ENCODE measurements around the gene C1orf185. TPM values are rescaled to one million over a fixed set of nuclear protein-coding genes. Genes with fewer than 3 reads are reported as not detected.
"Not testable (repeated sequence)": the region's sequence is repeated elsewhere in the genome, so short reads cannot be mapped to it uniquely, and the experiment has no call there.

The C1orf185 gene
- total RNA-seq, 1 donor from 2014 or later, result not detected

DNA sequence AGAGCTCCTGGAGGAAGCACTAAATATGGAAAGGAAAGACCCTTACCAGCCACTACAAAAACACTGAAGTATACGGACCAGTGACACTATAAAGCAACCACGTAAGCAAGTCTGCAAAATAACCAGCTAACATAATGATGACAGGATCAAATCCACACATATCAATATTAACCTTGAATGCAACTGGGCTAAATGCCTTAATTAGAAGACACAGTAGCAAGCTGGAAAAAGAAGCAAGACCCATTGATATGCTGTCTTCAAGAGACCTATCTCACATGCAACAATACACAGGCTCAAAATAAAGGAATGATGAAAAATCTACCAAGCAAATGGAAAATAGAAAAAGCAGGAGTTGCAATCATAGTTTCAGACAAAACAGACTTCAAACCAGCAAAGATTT, 31.0 kb downstream of the C1orf185 start:
- no peak for DNase-seq (ENCODE audit: extremely low spot score, unreplicated experiment)
- TF ChIP-seq, protein P1, sequence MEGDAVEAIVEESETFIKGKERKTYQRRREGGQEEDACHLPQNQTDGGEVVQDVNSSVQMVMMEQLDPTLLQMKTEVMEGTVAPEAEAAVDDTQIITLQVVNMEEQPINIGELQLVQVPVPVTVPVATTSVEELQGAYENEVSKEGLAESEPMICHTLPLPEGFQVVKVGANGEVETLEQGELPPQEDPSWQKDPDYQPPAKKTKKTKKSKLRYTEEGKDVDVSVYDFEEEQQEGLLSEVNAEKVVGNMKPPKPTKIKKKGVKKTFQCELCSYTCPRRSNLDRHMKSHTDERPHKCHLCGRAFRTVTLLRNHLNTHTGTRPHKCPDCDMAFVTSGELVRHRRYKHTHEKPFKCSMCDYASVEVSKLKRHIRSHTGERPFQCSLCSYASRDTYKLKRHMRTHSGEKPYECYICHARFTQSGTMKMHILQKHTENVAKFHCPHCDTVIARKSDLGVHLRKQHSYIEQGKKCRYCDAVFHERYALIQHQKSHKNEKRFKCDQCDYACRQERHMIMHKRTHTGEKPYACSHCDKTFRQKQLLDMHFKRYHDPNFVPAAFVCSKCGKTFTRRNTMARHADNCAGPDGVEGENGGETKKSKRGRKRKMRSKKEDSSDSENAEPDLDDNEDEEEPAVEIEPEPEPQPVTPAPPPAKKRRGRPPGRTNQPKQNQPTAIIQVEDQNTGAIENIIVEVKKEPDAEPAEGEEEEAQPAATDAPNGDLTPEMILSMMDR (conservative IDR thresholded peaks at IDR 0.05), result no peak
- Mint-ChIP-seq H3K27me3 (peaks cover 20% of the 10 kb centered on the region), H3K9me3 (peaks cover 12% of the 10 kb centered on the region), H3K36me3 (no peaks in the 10 kb centered on the region), H3K4me1 (ENCODE audit: unreplicated experiment) (no peaks in the 10 kb centered on the region), H3K27ac (no peak overlapping the region), H3K4me3 (no peak overlapping the region)

DNA sequence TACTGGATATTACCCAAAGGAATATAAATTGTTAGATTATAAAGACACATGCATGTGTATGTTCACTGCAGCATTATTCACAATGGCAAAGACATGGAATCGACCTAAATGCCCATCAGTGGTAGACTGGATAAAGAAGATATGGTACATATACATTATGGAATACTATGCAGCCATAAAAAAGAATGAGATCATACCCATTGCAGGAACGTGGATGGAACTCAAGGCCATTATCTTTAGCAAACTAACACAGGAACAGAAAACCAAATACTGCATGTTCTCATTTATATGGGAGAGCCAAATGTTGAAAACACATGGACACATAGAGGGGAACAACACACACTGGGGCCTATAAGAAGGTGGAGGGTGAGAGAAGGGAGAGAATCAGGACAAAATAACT, 35.7 kb downstream of the C1orf185 start:
- not testable (repeated sequence) for H3K4me3 Mint-ChIP-seq; H3K4me1 Mint-ChIP-seq (ENCODE audit: unreplicated experiment); H3K27ac Mint-ChIP-seq; H3K36me3 Mint-ChIP-seq; H3K9me3 Mint-ChIP-seq; DNase-seq (ENCODE audit: extremely low spot score, unreplicated experiment)
- peaks cover 18% of the 10 kb centered on the region for H3K27me3 Mint-ChIP-seq

DNA sequence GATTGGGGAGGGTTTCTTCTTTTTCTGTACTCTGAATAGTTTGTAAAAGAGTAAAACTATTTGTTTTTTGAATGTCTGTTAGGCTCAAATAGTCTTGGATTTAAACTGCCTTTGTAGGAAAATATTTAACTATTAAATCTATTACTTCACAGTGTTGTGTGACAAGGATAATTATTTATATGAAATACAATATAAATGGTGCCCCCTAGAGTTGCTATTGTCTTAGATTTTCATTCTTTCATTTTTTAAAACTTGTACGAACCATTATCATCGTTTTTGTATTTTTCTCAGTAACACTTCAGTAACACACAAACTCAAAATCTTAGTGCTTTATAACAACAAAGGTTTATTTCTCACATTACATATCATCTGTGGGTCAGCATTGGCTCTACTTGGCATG, 37.4 kb downstream of the C1orf185 start:
- Mint-ChIP-seq H3K4me1 (ENCODE audit: unreplicated experiment) (no peaks in the 10 kb centered on the region), H3K27me3 (peaks cover 12% of the 10 kb centered on the region)

DNA sequence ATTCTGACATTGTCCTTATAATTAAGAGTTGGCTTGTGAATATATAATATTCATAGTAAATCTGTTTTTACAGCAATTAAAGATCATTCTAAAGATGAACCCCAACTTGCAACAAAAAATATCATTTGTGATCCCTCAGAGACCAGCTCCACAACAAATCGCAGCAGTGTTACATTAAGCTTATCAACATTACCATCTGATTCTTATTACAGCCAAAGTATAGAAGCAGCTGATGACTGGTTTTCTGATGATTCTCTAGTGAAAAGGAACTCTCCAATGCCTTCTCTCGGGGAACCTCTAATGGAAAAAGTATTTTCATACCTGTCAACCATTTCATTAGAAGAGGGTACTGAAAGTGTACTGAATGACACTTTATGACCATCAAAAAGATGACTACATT, 45.4 kb downstream of the C1orf185 start:
- Mint-ChIP-seq H3K27ac (no peak overlapping the region), H3K36me3 (no peaks in the 10 kb centered on the region), H3K9me3 (no peaks in the 10 kb centered on the region), H3K4me3 (no peak overlapping the region), H3K27me3 (peaks cover 3% of the 10 kb centered on the region), H3K4me1 (ENCODE audit: unreplicated experiment) (no peaks in the 10 kb centered on the region)
- TF ChIP-seq, protein P1 (conservative IDR thresholded peaks at IDR 0.05), result no peak
- no peak for DNase-seq (ENCODE audit: extremely low spot score, unreplicated experiment)

More for the DNA sequence above, 37.4 kb downstream of the C1orf185 start:
- no peak for DNase-seq (ENCODE audit: extremely low spot score, unreplicated experiment)
- TF ChIP-seq, protein P1 (conservative IDR thresholded peaks at IDR 0.05), result no peak
- Mint-ChIP-seq H3K36me3 (no peaks in the 10 kb centered on the region), H3K9me3 (no peaks in the 10 kb centered on the region), H3K4me3 (no peak overlapping the region), H3K27ac (no peak overlapping the region)

DNA sequence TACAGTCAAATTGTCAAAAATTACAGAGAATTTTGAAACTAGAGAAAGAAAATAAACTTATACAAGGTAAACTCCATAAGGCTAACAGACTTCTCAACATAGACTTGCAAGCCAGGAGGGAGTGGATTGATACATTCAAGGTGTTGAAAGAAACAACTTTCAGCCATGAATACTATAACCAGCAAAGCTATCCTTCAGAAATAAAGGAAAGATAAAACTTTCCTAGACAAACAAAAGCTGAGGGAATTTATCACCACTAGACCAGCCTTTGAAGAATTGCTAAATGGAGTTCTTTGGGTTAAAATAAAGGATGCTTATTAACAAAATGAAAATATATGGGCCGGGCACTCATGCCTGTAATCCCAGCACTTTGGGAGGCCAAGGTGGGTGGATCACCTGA, 52.7 kb downstream of the C1orf185 start:
- TF ChIP-seq, protein P1 (conservative IDR thresholded peaks at IDR 0.05), result no peak
- DNase-seq (ENCODE audit: extremely low spot score, unreplicated experiment), result no peak
- Mint-ChIP-seq H3K4me3 (no peak overlapping the region), H3K27me3 (peaks cover 8% of the 10 kb centered on the region), H3K36me3 (no peaks in the 10 kb centered on the region), H3K9me3 (peaks cover 5% of the 10 kb centered on the region), H3K27ac (no peak overlapping the region), H3K4me1 (ENCODE audit: unreplicated experiment) (no peaks in the 10 kb centered on the region)

DNA sequence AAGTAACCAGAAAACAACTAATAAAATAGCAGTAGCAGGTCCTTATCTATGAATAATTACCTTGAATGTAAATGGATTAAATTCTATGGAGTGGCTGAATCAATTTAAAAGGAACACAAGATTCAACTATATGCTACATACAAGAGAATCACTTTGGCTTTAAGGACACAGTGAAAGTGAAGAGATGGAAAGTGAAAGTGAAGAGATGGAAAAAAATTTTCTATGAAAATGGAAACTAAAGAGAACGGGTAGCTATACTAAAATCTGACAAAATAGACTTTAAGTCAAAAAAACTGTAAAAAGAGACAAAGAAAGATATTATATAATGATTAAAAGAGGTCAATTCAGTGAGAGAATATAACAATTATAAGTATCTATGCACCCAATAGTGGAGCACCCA, 54.7 kb downstream of the C1orf185 start:
- no peaks in the 10 kb centered on the region for H3K36me3 Mint-ChIP-seq
- H3K27me3 Mint-ChIP-seq, result peaks cover 8% of the 10 kb centered on the region
- peaks cover 5% of the 10 kb centered on the region for H3K9me3 Mint-ChIP-seq
- no peak overlapping the region for H3K4me3 Mint-ChIP-seq
- no peak overlapping the region for H3K27ac Mint-ChIP-seq
- no peak for DNase-seq (ENCODE audit: extremely low spot score, unreplicated experiment)
- TF ChIP-seq, protein P1 (conservative IDR thresholded peaks at IDR 0.05), result no peak
- H3K4me1 Mint-ChIP-seq (ENCODE audit: unreplicated experiment), result no peaks in the 10 kb centered on the region

All from type B pancreatic cell (in vitro differentiated cells).